Mesenchymal stem cell (in vitro differentiated cells and primary cell): ENCODE data around the gene BRIX1. TPM values are rescaled to one million over a fixed set of nuclear protein-coding genes. Genes with fewer than 3 reads are reported as not detected.

Source experiments
- DNase-seq: peaks from one replicate; pipeline ENCODE4 v3.0.0-alpha.2; 2013
- H2AFZ ChIP-seq: one replicate; pipeline ENCODE4 v1.6.1; 2013; ENCODE audit warnings: low read depth, mild to moderate bottlenecking, control low read depth, inconsistent platforms, low read length, moderate library complexity
- H2AK5ac ChIP-seq: 2 replicates; pipeline ENCODE4 v1.6.1; 2013; ENCODE audit warnings: low read length, moderate library complexity, mild to moderate bottlenecking, inconsistent platforms; ENCODE audit not compliant: severe bottlenecking
- H2BK120ac ChIP-seq: one replicate; pipeline ENCODE4 v1.6.1; 2013; ENCODE audit warnings: low read depth, mild to moderate bottlenecking, inconsistent platforms, low read length, moderate library complexity
- H2BK12ac ChIP-seq, 2 experiments: one replicate each; pipeline ENCODE4 v1.6.1; 2013; ENCODE audit warnings: inconsistent platforms in 2 of 2, low read length in 2 of 2, mild to moderate bottlenecking in 2 of 2, moderate library complexity in 2 of 2, control low read depth in 1 of 2
- H2BK15ac ChIP-seq: one replicate; pipeline ENCODE4 v1.6.1; 2013; ENCODE audit warnings: mild to moderate bottlenecking, low read depth, inconsistent platforms; ENCODE audit not compliant: poor library complexity, severe bottlenecking
- H2BK5ac ChIP-seq: 2 replicates; pipeline ENCODE4 v1.6.1; 2013; ENCODE audit warnings: low read depth, mild to moderate bottlenecking, low read length, control low read depth, inconsistent platforms; ENCODE audit not compliant: poor library complexity, severe bottlenecking
- H3K14ac ChIP-seq, 2 experiments: one replicate each; pipeline ENCODE4 v1.6.1; 2013; ENCODE audit warnings: inconsistent platforms in 2 of 2, low read length in 2 of 2, control low read depth in 1 of 2, mild to moderate bottlenecking in 1 of 2, moderate library complexity in 1 of 2
- H3K18ac ChIP-seq, 2 experiments: one replicate each; pipeline ENCODE4 v1.6.1; 2013; ENCODE audit warnings: inconsistent platforms in 2 of 2, low read length in 2 of 2, control low read depth in 1 of 2, low read depth in 1 of 2, mild to moderate bottlenecking in 1 of 2
- H3K23ac ChIP-seq, 2 experiments: one replicate each; pipeline ENCODE4 v1.6.1; 2013; ENCODE audit warnings: inconsistent platforms in 2 of 2, low read length in 2 of 2, mild to moderate bottlenecking in 2 of 2, moderate library complexity in 2 of 2, control low read depth in 1 of 2
- H3K27ac ChIP-seq: 2 replicates; pipeline ENCODE4 v1.5.1; 2013; ENCODE audit warnings: mild to moderate bottlenecking, moderate library complexity, low read length, control low read depth, inconsistent platforms; ENCODE audit not compliant: poor library complexity, severe bottlenecking
- H3K27me3 ChIP-seq, 2 experiments: 2 replicates each; pipeline versions ENCODE4 v1.6.1 to v1.7.0; 2013; ENCODE audit warnings: low read length in 2 of 2, mild to moderate bottlenecking in 2 of 2, moderate library complexity in 2 of 2, control low read depth in 1 of 2, inconsistent platforms in 1 of 2; ENCODE audit not compliant: control insufficient read depth in 1 of 2, insufficient read depth in 1 of 2
- H3K36me3 ChIP-seq, 2 experiments: 2 replicates each; pipeline versions ENCODE4 v1.6.1 to v1.7.0; 2013; ENCODE audit warnings: low read length in 2 of 2, control low read depth in 1 of 2, inconsistent platforms in 1 of 2, low read depth in 1 of 2, mild to moderate bottlenecking in 1 of 2; ENCODE audit not compliant: insufficient read depth in 2 of 2, control insufficient read depth in 1 of 2
- H3K4ac ChIP-seq, 2 experiments: one replicate each; pipeline ENCODE4 v1.6.1; 2013; ENCODE audit warnings: inconsistent platforms in 2 of 2, low read length in 2 of 2, mild to moderate bottlenecking in 2 of 2, moderate library complexity in 2 of 2, control low read depth in 1 of 2, low read depth in 1 of 2
- H3K4me1 ChIP-seq: 2 replicates; pipeline ENCODE4 v1.6.1; 2013; ENCODE audit warnings: low read depth, low read length, control low read depth; ENCODE audit not compliant: control insufficient read depth, insufficient read depth
- H3K4me2 ChIP-seq: 2 replicates; pipeline ENCODE4 v1.6.1; 2013; ENCODE audit warnings: low read length, mild to moderate bottlenecking, inconsistent platforms; ENCODE audit not compliant: poor library complexity, severe bottlenecking
- H3K4me3 ChIP-seq, 2 experiments: 2 replicates each; pipeline versions ENCODE4 v1.5.1 to v1.7.0; 2013; ENCODE audit warnings: low read length in 2 of 2, mild to moderate bottlenecking in 2 of 2, control low read depth in 1 of 2, low read depth in 1 of 2; ENCODE audit not compliant: insufficient read depth in 1 of 2
- H3K79me1 ChIP-seq: replicated peaks from 2 replicates; pipeline ENCODE4 v1.6.1; 2013; ENCODE audit warnings: mild to moderate bottlenecking, control low read depth, low read length, inconsistent platforms; ENCODE audit not compliant: poor library complexity, severe bottlenecking
- H3K9ac ChIP-seq: 2 replicates; pipeline ENCODE4 v1.7.0; 2013; ENCODE audit warnings: mild to moderate bottlenecking, low read length, moderate library complexity
- H3K9me3 ChIP-seq: 2 replicates; pipeline ENCODE4 v1.7.0; 2013; ENCODE audit warnings: mild to moderate bottlenecking, low read length; ENCODE audit not compliant: control insufficient read depth
- H4K8ac ChIP-seq: one replicate; pipeline ENCODE4 v1.6.1; 2013; ENCODE audit warnings: inconsistent platforms, mild to moderate bottlenecking, low read length, moderate library complexity
- H4K91ac ChIP-seq: one replicate; pipeline ENCODE4 v1.6.1; 2013; ENCODE audit warnings: mild to moderate bottlenecking, low read length, inconsistent platforms
- WGBS: methylation state at CpG from one replicate; pipeline ENCODE4 v1.1.7; 2013; ENCODE audit warnings: mixed read lengths; 5-methylcytosine and 5-hydroxymethylcytosine counted together
- polyA plus RNA-seq, 2 experiments: library from polyadenylated mRNA; stranded (reverse); fragments of 200-250 nt; gene quantifications; one replicate each; pipeline ENCODE4 v1.2.3, GENCODE V29; 2013

The BRIX1 gene
- polyA plus RNA-seq (2013, experiment 1 of 2): 25.6 TPM
- polyA plus RNA-seq (2013, experiment 2 of 2): 24.6 TPM

GRCh38 chr5:34915139-34915855 is at the start of gene BRIX1, which contains the start of gene RAD1:
TSS of gene BRIX1 (plus strand) at chr5:34915711. CDS start at chr5:34915739, 28 bp downstream.
TSS of gene RAD1 (minus strand) at chr5:34915504. CDS start at chr5:34914892, 612 bp downstream.
- Histone ChIP-seq H2BK5ac (peak within 1 kb of the TSS; percentile 66), H2BK120ac (no peak within 1 kb of the TSS), H3K4me3 (peak within 1 kb of the TSS; percentile 86 to 97), H4K8ac (peak within 1 kb of the TSS; percentile 90), H2BK12ac (peak within 1 kb of the TSS in 1 of 2 experiments; percentile 74), H3K36me3 (peaks cover 3 to 31% of the 10 kb centered on the region in 2 experiments), H2AK5ac (no peak within 1 kb of the TSS), H3K4me2 (peak within 1 kb of the TSS; percentile 85), H3K4me1 (peaks cover 2% of the 10 kb centered on the region), H3K9ac (peak within 1 kb of the TSS; percentile 95), H2BK15ac (peak within 1 kb of the TSS; percentile 99), H3K14ac (peak within 1 kb of the TSS in 1 of 2 experiments; percentile 87), H3K18ac (peak within 1 kb of the TSS; percentile 77 to 94), H3K23ac (peak within 1 kb of the TSS in 1 of 2 experiments; percentile 20), H3K4ac (peak within 1 kb of the TSS in 1 of 2 experiments; percentile 68), H4K91ac (peak within 1 kb of the TSS; percentile 75), H3K79me1 (peaks cover 5% of the 10 kb centered on the region), H3K27ac (peak within 1 kb of the TSS; percentile 88), H2AFZ (peak within 1 kb of the TSS; percentile 58), H3K9me3 (no peaks in the 10 kb centered on the region), H3K27me3 (no peaks in the 10 kb centered on the region)
- DNase-seq: peak; percentile 98
- WGBS: 0% methylated on average over 60 of the region's 67 CpGs

DNA sequence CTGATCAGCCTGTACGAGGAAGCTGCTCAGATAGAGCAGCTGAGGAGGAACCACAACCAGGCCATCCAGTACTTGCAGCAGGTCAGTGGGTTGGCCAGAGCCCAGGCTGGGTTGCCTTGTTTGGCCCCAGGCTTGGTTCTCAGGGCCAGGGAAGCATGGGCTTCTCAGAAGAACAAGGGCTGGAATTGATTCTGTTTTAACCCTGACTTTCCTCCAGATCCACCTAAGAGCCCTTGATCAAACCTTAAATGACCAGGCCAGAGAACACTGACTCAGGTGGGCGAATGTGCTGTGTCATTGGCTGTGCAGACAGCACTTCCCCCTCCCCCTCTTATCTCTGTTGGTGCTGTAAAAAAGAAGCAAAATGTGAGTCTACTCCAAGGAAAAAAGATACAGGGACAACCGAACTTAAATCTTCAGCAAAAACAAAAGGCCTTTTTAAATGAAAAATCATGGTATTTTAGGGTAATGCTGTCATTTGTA is 48.5 kb upstream of the BRIX1 start:
- DNase-seq: no peak
- Histone ChIP-seq H2BK5ac (no peak overlapping the region), H2BK12ac (no peak overlapping the region), H3K36me3 (no peaks in the 10 kb centered on the region), H3K23ac (no peak overlapping the region), H3K14ac (no peak overlapping the region), H3K79me1 (no peaks in the 10 kb centered on the region), H3K4me1 (no peaks in the 10 kb centered on the region), H3K9me3 (no peaks in the 10 kb centered on the region), H3K18ac (no peak overlapping the region), H2AFZ (no peak overlapping the region), H3K4me3 (no peak overlapping the region), H2BK120ac (no peak overlapping the region), H3K9ac (no peak overlapping the region), H4K91ac (peak overlapping the region; percentile 34), H3K4ac (no peak overlapping the region), H3K4me2 (no peak overlapping the region), H4K8ac (no peak overlapping the region), H2BK15ac (no peak overlapping the region), H3K27me3 (no peaks in the 10 kb centered on the region), H2AK5ac (no peak overlapping the region), H3K27ac (no peak overlapping the region)
- 88% methylated on average over 1 of the region's 3 CpGs for WGBS

DNA sequence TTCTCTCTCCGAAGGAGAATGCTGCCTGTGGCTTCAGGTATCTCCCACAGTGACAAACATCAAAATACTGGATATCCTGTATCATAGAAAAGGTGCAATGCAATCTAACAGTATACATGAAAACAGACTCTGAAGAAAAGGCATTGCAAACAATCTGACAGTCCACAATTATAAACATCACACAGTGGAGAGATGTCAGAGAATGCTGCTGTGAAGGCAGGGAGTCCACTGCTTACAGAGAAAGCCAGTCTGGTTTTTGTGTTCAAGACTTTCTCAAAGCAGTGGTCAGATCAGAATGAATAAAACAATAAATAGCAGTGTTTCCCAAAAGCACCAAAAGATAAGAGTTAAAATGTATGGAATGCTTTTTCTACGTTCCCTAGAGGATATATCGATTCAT is 47.9 kb upstream of the BRIX1 start:
- no peak overlapping the region for H2BK120ac ChIP-seq
- H3K23ac ChIP-seq: no peak overlapping the region
- no peak overlapping the region for H2AK5ac ChIP-seq
- H3K27ac ChIP-seq: no peak overlapping the region
- no peak overlapping the region for H3K4ac ChIP-seq
- WGBS: 100% methylated on average over 1 of the region's 3 CpGs
- H2BK12ac ChIP-seq: no peak overlapping the region
- H3K9me3 ChIP-seq: no peaks in the 10 kb centered on the region
- H4K8ac ChIP-seq: no peak overlapping the region
- no peak overlapping the region for H4K91ac ChIP-seq
- no peaks in the 10 kb centered on the region for H3K79me1 ChIP-seq
- H3K14ac ChIP-seq: no peak overlapping the region
- H2AFZ ChIP-seq: no peak overlapping the region
- no peaks in the 10 kb centered on the region for H3K36me3 ChIP-seq
- H3K4me3 ChIP-seq: no peak overlapping the region
- H2BK5ac ChIP-seq: no peak overlapping the region
- no peaks in the 10 kb centered on the region for H3K4me1 ChIP-seq
- H3K27me3 ChIP-seq: no peaks in the 10 kb centered on the region
- no peak overlapping the region for H3K9ac ChIP-seq
- H3K4me2 ChIP-seq: no peak overlapping the region
- DNase-seq: no peak
- H3K18ac ChIP-seq: no peak overlapping the region
- H2BK15ac ChIP-seq: no peak overlapping the region

DNA sequence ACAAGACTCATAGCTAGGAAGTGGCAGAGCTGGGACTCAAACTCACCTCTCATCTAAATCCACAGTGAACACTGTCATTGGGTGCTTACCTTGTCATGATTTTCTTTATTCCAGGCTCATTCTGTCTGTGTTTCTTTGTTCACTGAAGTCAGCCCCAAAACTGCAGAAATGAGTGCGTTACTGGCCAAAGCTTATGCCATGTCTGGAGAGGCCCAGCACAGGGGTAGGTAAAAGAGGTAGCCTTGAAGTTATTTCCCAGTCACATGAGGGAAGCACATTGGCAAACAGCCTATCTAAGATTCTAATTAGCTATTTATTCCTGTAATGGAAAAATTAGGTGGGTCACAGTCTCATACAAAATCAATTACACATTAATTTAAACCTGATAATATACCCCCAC is 46.7 kb upstream of the BRIX1 start:
- Histone ChIP-seq H3K27me3 (no peaks in the 10 kb centered on the region), H2BK15ac (no peak overlapping the region), H4K91ac (no peak overlapping the region), H3K9ac (no peak overlapping the region), H3K36me3 (no peaks in the 10 kb centered on the region), H4K8ac (no peak overlapping the region), H3K18ac (no peak overlapping the region), H2BK5ac (no peak overlapping the region), H3K9me3 (no peaks in the 10 kb centered on the region), H3K4me1 (no peaks in the 10 kb centered on the region), H3K79me1 (no peaks in the 10 kb centered on the region), H3K4ac (no peak overlapping the region), H3K27ac (no peak overlapping the region), H3K4me2 (no peak overlapping the region), H2AK5ac (no peak overlapping the region), H2BK12ac (no peak overlapping the region), H2AFZ (no peak overlapping the region), H2BK120ac (no peak overlapping the region), H3K4me3 (no peak overlapping the region), H3K23ac (no peak overlapping the region), H3K14ac (no peak overlapping the region)
- 92% methylated on average over 1 of the region's 1 CpG for WGBS
- DNase-seq: no peak
